ENCODE results near the gene SEC24D. TPM values are rescaled to one million over a fixed set of nuclear protein-coding genes. Genes with fewer than 3 reads are reported as not detected.
"Not testable (repeated sequence)": the region's sequence is repeated elsewhere in the genome, so short reads cannot be mapped to it uniquely, and the experiment has no call there.

The SEC24D gene
- 148 TPM for total RNA-seq
- polyA plus RNA-seq, result 28.9 TPM

GRCh38 chr4:118835571-118836300 is at the start of gene SEC24D:
Gene SEC24D (minus strand): TSS chr4:118836126. CDS start chr4:118833696, 2,430 bp downstream.
- no peaks in the 10 kb centered on the region for H3K36me3 ChIP-seq (ENCODE audit: insufficient read depth)

DNA sequence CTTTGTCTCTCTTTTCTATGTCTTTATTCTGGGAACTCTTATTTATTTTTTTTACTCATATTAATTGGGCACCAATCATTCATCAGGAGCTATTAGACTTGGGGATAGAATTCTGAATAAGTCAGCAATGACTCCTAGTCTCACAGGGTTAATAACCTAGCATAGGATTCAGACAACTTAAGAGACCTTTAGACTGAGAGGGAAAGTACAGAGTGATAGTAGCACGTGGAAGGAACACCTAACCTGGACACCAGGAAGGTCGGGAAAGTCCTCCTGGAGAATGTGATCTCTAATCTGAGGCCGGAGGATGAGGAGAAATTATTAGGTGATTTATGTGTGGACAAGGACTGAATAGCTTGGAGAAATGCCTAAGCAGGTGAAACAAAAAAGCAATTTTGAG is 48.8 kb upstream of the SEC24D start:
- Histone ChIP-seq H3K27ac (ENCODE audit: low read depth) (no peak overlapping the region), H3K4me3 (ENCODE audit: low read depth, low read length) (no peak overlapping the region), H3K36me3 (ENCODE audit: insufficient read depth) (no peaks in the 10 kb centered on the region), H3K4me1 (ENCODE audit: insufficient read depth) (no peaks in the 10 kb centered on the region)
- 94% methylated on average over 3 of the region's 3 CpGs for WGBS
- no peak for DNase-seq (ENCODE audit: extremely low spot score)

More at GRCh38 chr4:118835571-118836300, at the start of gene SEC24D:
- peak; percentile 62 for DNase-seq (ENCODE audit: extremely low spot score)
- Histone ChIP-seq H3K27ac (ENCODE audit: low read depth) (peak within 1 kb of the TSS; percentile 87), H3K4me3 (ENCODE audit: low read depth, low read length) (peak within 1 kb of the TSS; percentile 91), H3K4me1 (ENCODE audit: insufficient read depth) (no peaks in the 10 kb centered on the region)
- WGBS, result under 1% methylated on average over 69 of the region's 69 CpGs

DNA sequence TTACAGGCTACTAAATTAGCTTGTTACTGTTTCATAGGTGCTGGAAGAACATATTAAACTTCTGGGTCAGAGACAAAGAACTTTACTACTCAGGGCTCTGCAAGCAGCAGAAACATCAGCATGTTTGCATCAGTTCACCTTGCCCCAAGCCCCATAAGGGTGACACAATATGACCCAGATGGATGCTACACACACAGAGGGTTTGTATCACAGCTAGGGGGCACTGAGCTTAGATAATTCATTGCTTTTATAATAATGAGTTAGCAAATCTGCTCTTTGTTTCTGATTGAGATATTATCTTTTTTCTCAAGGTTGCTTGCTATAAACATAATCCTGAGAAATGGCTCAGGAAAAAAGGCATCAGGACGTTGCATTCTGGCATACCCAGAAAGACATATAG is 47.9 kb upstream of the SEC24D start:
- H3K36me3 ChIP-seq (ENCODE audit: insufficient read depth), result no peaks in the 10 kb centered on the region
- H3K4me1 ChIP-seq (ENCODE audit: insufficient read depth), result no peaks in the 10 kb centered on the region
- no peak overlapping the region for H3K27ac ChIP-seq (ENCODE audit: low read depth)
- H3K4me3 ChIP-seq (ENCODE audit: low read depth, low read length), result no peak overlapping the region
- WGBS, result 72% methylated on average over 1 of the region's 1 CpG
- DNase-seq (ENCODE audit: extremely low spot score), result no peak

- DNase-seq (ENCODE audit: extremely low spot score), result no peak
- Histone ChIP-seq H3K27ac (ENCODE audit: low read depth) (no peak overlapping the region), H3K4me1 (ENCODE audit: insufficient read depth) (no peaks in the 10 kb centered on the region), H3K4me3 (ENCODE audit: low read depth, low read length) (no peak overlapping the region), H3K36me3 (ENCODE audit: insufficient read depth) (no peaks in the 10 kb centered on the region)
- 86% methylated on average over 12 of the region's 12 CpGs for WGBS
These were observed 45.7 kb upstream of the SEC24D start for GRCh38 chr4:118881512-118882146.

- no peak overlapping the region for H3K27ac ChIP-seq (ENCODE audit: low read depth)
- WGBS, result 88% methylated on average over 7 of the region's 7 CpGs
- no peak for DNase-seq (ENCODE audit: extremely low spot score)
- no peak overlapping the region for H3K4me3 ChIP-seq (ENCODE audit: low read depth, low read length)
- no peaks in the 10 kb centered on the region for H3K4me1 ChIP-seq (ENCODE audit: insufficient read depth)
- no peaks in the 10 kb centered on the region for H3K36me3 ChIP-seq (ENCODE audit: insufficient read depth)
These were observed 43.5 kb upstream of the SEC24D start for GRCh38 chr4:118879409-118879808.

DNA sequence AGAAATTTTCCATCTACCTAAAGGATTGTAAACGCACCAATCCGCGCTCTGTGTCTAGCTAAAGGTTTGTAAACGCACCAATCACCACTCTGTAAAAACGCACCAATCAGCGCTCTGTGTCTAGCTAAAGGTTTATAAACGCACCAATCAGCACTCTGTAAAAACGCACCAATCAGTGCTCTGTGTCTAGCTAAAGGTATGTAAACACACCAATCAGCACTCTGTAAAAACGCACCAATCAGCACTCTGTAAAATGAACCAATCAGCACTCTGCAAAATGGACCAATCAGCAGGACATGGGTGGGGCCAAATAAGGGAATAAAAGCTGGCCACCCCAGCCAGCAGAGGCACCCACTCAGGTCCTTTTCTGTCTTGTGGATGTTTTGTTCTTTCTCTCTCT is 42.6 kb upstream of the SEC24D start:
- 97% methylated on average over 9 of the region's 9 CpGs for WGBS
- H3K4me1 ChIP-seq (ENCODE audit: insufficient read depth); H3K4me3 ChIP-seq (ENCODE audit: low read depth, low read length); H3K27ac ChIP-seq (ENCODE audit: low read depth); DNase-seq (ENCODE audit: extremely low spot score); H3K36me3 ChIP-seq (ENCODE audit: insufficient read depth): not testable (repeated sequence)

DNA sequence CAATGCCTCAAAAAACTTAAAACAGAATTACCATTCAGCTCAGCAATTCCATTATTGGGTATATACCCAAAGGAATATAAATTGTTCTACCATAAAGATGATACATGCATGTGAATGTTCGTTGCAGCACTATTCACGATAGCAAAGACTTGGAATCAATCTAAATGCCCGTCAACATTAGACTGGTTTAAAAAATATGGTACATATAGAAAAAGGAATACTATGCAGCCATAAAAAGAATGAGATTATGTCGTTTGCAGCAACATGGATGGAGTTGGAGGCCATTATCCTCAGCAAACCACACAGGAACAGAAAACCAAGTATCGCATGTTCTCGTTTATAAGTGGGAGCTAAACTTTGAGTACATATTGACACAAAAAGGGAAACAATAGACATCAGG is 41.9 kb upstream of the SEC24D start:
- 96% methylated on average over 6 of the region's 6 CpGs for WGBS
- no peaks in the 10 kb centered on the region for H3K4me1 ChIP-seq (ENCODE audit: insufficient read depth)
- no peak overlapping the region for H3K4me3 ChIP-seq (ENCODE audit: low read depth, low read length)
- H3K27ac ChIP-seq (ENCODE audit: low read depth), result no peak overlapping the region
- no peaks in the 10 kb centered on the region for H3K36me3 ChIP-seq (ENCODE audit: insufficient read depth)
- DNase-seq (ENCODE audit: extremely low spot score), result no peak

DNA sequence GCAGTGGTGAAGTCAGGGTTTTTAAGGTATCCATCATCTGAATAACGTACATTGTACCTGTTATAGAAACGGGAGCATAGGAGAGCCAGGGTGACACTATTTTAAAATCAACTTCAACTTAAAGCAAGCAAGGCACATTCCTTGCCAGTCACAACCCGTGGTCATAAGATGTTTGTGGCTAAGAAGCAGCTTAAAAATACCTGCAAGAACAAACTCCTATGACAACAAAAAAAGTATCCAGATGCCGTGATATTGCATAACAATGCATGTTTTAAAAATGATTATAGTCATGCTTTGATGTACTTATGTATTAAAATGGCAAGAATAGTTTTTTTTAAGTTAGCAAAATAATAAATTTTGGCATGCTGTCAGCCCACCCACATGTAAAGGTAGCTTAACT is 36.3 kb upstream of the SEC24D start:
- Histone ChIP-seq H3K4me3 (ENCODE audit: low read depth, low read length) (no peak overlapping the region), H3K4me1 (ENCODE audit: insufficient read depth) (no peaks in the 10 kb centered on the region), H3K27ac (ENCODE audit: low read depth) (no peak overlapping the region), H3K36me3 (ENCODE audit: insufficient read depth) (no peaks in the 10 kb centered on the region)
- no peak for DNase-seq (ENCODE audit: extremely low spot score)
- WGBS, result 80% methylated on average over 4 of the region's 4 CpGs

GRCh38 chr4:118869808-118870342 is 33.9 kb upstream of the SEC24D start:
- H3K27ac ChIP-seq (ENCODE audit: low read depth), result no peak overlapping the region
- no peaks in the 10 kb centered on the region for H3K36me3 ChIP-seq (ENCODE audit: insufficient read depth)
- 46% methylated on average over 2 of the region's 2 CpGs for WGBS
- DNase-seq (ENCODE audit: extremely low spot score), result no peak
- H3K4me1 ChIP-seq (ENCODE audit: insufficient read depth), result no peaks in the 10 kb centered on the region
- H3K4me3 ChIP-seq (ENCODE audit: low read depth, low read length), result no peak overlapping the region

- 85% methylated on average over 3 of the region's 3 CpGs for WGBS
- no peak for DNase-seq (ENCODE audit: extremely low spot score)
- no peak overlapping the region for H3K4me3 ChIP-seq (ENCODE audit: low read depth, low read length)
- H3K4me1 ChIP-seq (ENCODE audit: insufficient read depth), result no peaks in the 10 kb centered on the region
- H3K36me3 ChIP-seq (ENCODE audit: insufficient read depth), result no peaks in the 10 kb centered on the region
- H3K27ac ChIP-seq (ENCODE audit: low read depth), result no peak overlapping the region
These were observed 31.6 kb upstream of the SEC24D start for GRCh38 chr4:118867311-118868067.

DNA sequence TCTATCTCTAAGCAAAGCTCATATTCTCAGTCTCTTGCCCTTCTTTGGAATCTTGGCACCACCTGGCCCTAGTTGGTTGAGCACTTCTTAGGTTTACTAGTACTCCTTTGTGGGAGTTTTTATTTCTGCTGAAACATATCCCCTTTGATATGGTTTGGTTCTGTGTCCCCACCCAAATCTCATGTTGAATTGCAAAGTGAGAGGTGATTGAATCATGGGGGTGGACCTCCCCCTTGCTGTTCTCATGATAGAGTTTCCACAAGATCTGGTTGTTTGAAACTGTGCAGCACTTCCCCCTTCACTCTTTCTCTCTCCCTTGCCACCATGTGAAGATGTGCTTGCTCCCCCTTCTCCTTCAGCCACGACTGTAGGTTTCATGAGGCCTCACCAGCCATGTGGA is 30.5 kb upstream of the SEC24D start:
- 85% methylated on average over 1 of the region's 1 CpG for WGBS
- no peak overlapping the region for H3K4me3 ChIP-seq (ENCODE audit: low read depth, low read length)
- no peak for DNase-seq (ENCODE audit: extremely low spot score)

DNA sequence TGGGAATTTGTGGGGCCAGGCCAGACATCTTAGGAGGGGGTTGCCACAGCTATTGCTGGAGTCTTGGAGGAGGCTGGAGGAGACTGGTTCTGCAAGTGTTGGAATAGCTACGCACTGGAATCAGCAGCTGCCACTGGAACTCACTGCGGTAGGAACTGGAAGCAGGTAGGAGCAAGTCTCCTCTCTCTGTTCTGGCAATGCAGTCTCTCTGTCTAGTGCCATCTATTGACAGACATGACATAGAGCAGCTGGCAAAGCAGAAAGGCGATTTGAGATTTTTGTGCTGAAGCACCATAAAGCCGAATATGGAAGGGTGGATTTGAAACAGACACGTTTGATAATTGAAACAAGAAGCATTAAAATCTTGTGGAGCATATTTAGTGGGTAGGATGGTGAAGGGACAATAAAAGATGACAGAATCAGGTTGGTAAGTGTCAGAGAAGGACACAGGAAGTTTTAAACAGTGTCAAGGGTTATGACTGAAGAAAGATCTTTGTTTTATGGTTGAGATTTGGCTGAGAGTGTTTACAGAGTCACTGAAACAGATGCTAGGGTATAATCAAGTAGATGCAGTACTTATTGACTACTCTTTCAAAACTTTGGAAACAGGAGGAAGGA is 29.3 kb upstream of the SEC24D start:
- H3K4me3 ChIP-seq (ENCODE audit: low read depth, low read length), result no peak overlapping the region

More for the DNA sequence above, 30.5 kb upstream of the SEC24D start:
- H3K36me3 ChIP-seq (ENCODE audit: insufficient read depth), result no peaks in the 10 kb centered on the region
- no peaks in the 10 kb centered on the region for H3K4me1 ChIP-seq (ENCODE audit: insufficient read depth)
- H3K27ac ChIP-seq (ENCODE audit: low read depth), result no peak overlapping the region

GRCh38 chr4:118858779-118859178 is 22.9 kb upstream of the SEC24D start:
- Histone ChIP-seq H3K36me3 (ENCODE audit: insufficient read depth) (no peaks in the 10 kb centered on the region), H3K27ac (ENCODE audit: low read depth) (no peak overlapping the region), H3K4me3 (ENCODE audit: low read depth, low read length) (no peak overlapping the region), H3K4me1 (ENCODE audit: insufficient read depth) (no peaks in the 10 kb centered on the region)
- 56% methylated on average over 2 of the region's 2 CpGs for WGBS
- no peak for DNase-seq (ENCODE audit: extremely low spot score)

More for the DNA sequence above, 29.3 kb upstream of the SEC24D start:
- WGBS, result 22% methylated on average over 5 of the region's 5 CpGs
- no peak for DNase-seq (ENCODE audit: extremely low spot score)
- Histone ChIP-seq H3K27ac (ENCODE audit: low read depth) (no peak overlapping the region), H3K4me1 (ENCODE audit: insufficient read depth) (no peaks in the 10 kb centered on the region), H3K36me3 (ENCODE audit: insufficient read depth) (no peaks in the 10 kb centered on the region)
